ENCODE measurements around the gene C5orf63.

DNA sequence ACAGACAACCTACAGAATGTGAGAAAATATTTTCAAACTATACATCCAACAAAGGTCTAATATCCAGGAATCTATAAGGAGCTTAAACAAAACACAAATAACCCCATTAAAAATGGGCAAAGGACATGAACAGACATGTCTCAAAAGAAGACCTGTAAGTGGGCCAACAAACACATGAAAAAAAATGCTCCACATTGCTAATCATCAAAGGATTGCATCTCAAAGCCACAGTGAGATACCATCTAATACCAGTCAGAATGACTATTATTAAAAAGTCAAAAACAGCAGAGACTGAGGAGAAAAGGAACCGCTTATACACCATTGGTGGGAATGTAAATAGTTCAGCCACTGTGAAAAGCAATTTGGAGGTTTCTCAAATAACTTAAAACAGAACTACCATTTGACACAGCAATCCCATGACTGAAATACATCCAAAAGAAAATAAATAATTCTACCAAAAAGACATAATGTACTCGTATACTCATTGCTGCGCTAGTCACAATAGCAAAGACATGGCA, 39.1 kb upstream of the C5orf63 start:
- TF ChIP-seq, protein P1, sequence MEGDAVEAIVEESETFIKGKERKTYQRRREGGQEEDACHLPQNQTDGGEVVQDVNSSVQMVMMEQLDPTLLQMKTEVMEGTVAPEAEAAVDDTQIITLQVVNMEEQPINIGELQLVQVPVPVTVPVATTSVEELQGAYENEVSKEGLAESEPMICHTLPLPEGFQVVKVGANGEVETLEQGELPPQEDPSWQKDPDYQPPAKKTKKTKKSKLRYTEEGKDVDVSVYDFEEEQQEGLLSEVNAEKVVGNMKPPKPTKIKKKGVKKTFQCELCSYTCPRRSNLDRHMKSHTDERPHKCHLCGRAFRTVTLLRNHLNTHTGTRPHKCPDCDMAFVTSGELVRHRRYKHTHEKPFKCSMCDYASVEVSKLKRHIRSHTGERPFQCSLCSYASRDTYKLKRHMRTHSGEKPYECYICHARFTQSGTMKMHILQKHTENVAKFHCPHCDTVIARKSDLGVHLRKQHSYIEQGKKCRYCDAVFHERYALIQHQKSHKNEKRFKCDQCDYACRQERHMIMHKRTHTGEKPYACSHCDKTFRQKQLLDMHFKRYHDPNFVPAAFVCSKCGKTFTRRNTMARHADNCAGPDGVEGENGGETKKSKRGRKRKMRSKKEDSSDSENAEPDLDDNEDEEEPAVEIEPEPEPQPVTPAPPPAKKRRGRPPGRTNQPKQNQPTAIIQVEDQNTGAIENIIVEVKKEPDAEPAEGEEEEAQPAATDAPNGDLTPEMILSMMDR (IDR thresholded peaks at IDR 0.05; ENCODE audit: low read length) = no peak
- TF ChIP-seq EZH2 (optimal IDR thresholded peaks at IDR 0.05; ENCODE audit: low read depth, low read length) = no peak
